Type B pancreatic cell (in vitro differentiated cells): ENCODE data around the gene MGAT5B. TPM values are rescaled to one million over a fixed set of nuclear protein-coding genes. Genes with fewer than 3 reads are reported as not detected.

Source experiments
- DNase-seq: peaks from one replicate; pipeline ENCODE4 v3.0.0; 2021; ENCODE audit warnings: mixed read lengths; ENCODE audit not compliant: unreplicated experiment; ENCODE audit errors: extremely low spot score
- H3K27ac Mint-ChIP-seq: 2 replicates; pipeline ENCODE4 v1.8.0; 2021; ENCODE audit warnings: mild to moderate bottlenecking, mixed read lengths
- H3K27me3 Mint-ChIP-seq: 2 replicates; pipeline ENCODE4 v1.8.0; 2021; ENCODE audit warnings: mixed read lengths
- H3K36me3 Mint-ChIP-seq: 2 replicates; pipeline ENCODE4 v1.8.0; 2021; ENCODE audit warnings: mixed read lengths
- H3K4me1 Mint-ChIP-seq: one replicate; pipeline ENCODE4 v1.8.0; 2021; ENCODE audit warnings: mixed read lengths; ENCODE audit not compliant: unreplicated experiment
- H3K4me3 Mint-ChIP-seq: 2 replicates; pipeline ENCODE4 v1.8.0; 2021; ENCODE audit warnings: mild to moderate bottlenecking, mixed read lengths
- H3K9me3 Mint-ChIP-seq: 2 replicates; pipeline ENCODE4 v1.8.0; 2021; ENCODE audit warnings: mixed read lengths
- total RNA-seq: library from RNA; stranded (reverse); gene quantifications from 2 replicates; pipeline ENCODE4 v1.2.1, GENCODE V29; 2021; ENCODE audit warnings: low replicate concordance
- TF ChIP-seq, protein P1 (sequence below): fragments of 200-600 bp; sonication (generic); conservative IDR thresholded peaks from 2 replicates; pipeline ENCODE4 v1.5.0; 2021; ENCODE audit warnings: antibody characterized with exemption, mild to moderate bottlenecking

MGAT5B gene
- total RNA-seq, 1 donor from 2014 or later: 15.9 TPM

DNA sequence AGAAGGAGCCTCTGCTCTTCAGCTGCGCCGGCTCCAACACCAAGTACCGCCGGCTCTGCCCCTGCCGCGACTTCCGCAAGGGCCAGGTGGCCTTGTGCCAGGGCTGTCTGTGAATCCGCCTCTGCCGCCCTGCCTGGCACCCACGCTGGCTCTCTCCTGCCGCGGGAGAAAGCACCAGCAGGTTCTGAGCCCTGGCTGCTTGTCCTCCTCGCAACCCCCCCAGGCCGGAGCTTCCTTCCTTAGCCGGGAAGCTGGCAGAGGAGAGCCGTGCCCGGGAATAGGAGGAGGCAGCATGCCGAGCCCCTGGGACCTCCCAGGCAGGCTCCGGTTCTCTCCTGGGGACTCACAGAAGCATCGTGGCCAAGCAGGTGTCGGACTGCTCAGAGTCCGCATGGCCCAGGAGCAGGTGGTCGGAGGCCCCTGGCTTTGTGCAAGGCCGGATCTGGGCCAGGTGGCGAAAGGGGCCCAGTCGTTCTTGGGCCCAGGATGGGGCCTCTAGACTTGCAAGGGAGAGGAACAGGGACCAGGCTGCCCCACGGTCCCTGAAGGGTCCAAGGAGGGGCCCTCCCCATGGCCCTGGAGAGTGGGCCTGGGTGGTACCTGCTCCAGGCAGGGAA lies 80.6 kb downstream of the MGAT5B start:
- TF ChIP-seq, protein P1, sequence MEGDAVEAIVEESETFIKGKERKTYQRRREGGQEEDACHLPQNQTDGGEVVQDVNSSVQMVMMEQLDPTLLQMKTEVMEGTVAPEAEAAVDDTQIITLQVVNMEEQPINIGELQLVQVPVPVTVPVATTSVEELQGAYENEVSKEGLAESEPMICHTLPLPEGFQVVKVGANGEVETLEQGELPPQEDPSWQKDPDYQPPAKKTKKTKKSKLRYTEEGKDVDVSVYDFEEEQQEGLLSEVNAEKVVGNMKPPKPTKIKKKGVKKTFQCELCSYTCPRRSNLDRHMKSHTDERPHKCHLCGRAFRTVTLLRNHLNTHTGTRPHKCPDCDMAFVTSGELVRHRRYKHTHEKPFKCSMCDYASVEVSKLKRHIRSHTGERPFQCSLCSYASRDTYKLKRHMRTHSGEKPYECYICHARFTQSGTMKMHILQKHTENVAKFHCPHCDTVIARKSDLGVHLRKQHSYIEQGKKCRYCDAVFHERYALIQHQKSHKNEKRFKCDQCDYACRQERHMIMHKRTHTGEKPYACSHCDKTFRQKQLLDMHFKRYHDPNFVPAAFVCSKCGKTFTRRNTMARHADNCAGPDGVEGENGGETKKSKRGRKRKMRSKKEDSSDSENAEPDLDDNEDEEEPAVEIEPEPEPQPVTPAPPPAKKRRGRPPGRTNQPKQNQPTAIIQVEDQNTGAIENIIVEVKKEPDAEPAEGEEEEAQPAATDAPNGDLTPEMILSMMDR: no peak
- H3K9me3 Mint-ChIP-seq: no peaks in the 10 kb centered on the region
- no peak for DNase-seq
- no peak overlapping the region for H3K27ac Mint-ChIP-seq
- H3K36me3 Mint-ChIP-seq: no peaks in the 10 kb centered on the region
- no peak overlapping the region for H3K4me3 Mint-ChIP-seq
- peaks cover 8% of the 10 kb centered on the region for H3K4me1 Mint-ChIP-seq
- peaks cover 12% of the 10 kb centered on the region for H3K27me3 Mint-ChIP-seq

DNA sequence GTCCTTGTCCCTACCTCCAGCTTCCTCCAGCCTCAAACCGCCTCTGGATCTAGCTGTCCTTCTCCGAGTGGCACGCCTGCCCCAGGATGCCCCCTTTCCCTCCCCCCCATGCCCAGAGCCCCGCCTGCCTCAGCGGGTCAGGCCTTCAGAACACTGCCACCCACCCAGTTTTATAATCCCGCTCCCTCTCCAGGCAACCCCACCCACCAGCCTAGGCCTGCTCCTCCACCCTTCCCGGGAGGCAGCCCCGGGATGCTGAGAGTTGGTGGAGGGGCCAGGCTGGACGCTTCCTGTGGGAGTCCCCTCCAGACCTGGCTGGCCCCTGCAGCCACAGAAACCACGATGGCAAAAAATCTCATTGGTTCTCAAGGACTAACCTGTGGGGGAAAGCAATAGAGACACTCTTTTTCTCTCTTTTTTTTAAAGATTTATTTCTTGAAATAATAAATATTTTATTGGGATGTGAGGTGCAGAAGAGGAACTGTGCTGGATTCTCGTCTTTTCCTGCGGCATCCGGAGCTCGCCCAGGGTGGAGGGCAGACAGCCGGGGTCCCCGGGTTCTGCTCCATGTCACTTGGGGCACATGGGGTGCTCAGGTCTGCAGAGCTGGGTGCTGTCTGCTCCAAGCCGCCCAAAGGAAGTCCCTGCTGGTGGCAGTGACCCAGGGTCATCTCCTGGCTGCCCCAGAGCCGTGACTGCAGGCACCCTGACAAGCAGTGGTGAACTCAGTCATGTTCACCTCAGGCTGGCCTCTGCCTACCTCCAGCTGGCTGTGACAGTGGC lies 81.9 kb downstream of the MGAT5B start:
- Mint-ChIP-seq H3K27ac (no peak overlapping the region), H3K4me1 (peaks cover 7% of the 10 kb centered on the region), H3K4me3 (no peak overlapping the region), H3K36me3 (no peaks in the 10 kb centered on the region), H3K27me3 (peaks cover 10% of the 10 kb centered on the region), H3K9me3 (no peaks in the 10 kb centered on the region)
- TF ChIP-seq, protein P1: no peak
- no peak for DNase-seq

DNA sequence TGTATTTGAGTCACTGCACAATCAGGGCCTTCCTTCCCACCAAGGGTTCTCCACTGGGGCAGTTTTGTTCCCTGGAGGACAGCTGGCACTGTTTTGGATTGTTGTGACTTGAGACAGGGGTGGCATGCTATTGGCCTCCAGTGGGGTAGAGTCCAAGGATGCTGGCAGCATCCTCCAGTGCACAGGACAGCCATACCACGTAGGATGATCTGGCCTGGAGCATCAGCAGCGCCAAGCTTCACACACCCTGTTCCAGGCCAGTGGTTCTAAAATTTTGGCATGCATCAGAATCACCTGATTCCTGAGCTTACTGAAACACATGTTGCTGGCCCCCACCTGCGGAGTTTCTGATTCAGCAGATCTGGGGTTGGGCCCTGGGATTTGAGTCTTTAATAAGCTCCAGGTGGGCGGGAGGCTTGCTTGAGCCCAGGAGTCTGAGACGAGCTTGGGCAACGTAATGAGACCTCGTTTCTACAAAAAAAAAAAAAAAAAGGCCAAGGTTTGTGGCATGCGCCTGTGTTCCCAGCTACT lies 83.2 kb downstream of the MGAT5B start:
- Mint-ChIP-seq H3K4me3 (no peak overlapping the region), H3K36me3 (no peaks in the 10 kb centered on the region), H3K27me3 (peaks cover 10% of the 10 kb centered on the region), H3K9me3 (no peaks in the 10 kb centered on the region), H3K4me1 (peaks cover 7% of the 10 kb centered on the region), H3K27ac (no peak overlapping the region)
- no peak for DNase-seq
- TF ChIP-seq, protein P1: no peak

DNA sequence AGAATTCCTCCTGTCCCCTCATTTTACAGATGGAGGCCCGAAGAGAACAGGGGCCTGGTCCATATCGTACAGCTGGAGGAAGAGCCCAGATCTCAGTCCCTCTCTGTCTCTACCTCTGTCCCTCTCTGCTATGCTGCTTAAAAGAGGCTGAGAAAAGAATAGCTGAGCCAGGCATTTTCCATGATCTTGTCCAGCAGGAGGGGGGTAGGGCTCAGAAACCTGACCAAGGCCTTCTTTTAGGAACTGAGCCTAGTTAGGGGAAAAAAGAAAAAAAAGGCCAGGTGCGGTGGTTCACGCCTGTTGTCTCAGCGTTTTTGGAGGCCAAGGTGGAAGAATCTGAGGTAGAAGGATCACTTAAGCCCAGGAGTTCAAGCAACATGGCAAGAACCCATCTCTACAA lies 84.2 kb downstream of the MGAT5B start:
- Mint-ChIP-seq H3K4me3 (no peak overlapping the region), H3K36me3 (no peaks in the 10 kb centered on the region), H3K4me1 (peaks cover 7% of the 10 kb centered on the region), H3K27me3 (peaks cover 13% of the 10 kb centered on the region), H3K27ac (no peak overlapping the region), H3K9me3 (no peaks in the 10 kb centered on the region)
- no peak for DNase-seq
- TF ChIP-seq, protein P1: no peak

DNA sequence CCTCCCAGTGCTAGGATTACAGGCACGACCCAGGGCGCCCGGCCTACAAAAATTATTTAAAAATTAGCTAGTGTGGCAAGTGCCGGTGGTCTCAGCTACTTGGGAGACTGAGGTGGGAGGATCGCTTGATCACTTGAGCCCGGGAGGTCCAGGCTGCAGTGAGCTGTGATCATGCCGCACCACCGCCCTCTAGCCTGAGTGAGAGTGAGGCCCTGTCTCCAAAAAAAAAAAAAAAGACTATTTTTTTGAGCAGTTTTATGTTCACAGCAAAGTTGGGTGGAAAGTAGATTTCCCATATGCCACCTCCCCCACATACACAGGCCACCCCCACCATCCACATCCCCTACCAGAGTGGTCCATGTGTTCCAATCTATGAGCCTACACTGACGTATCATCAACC lies 84.9 kb downstream of the MGAT5B start:
- Mint-ChIP-seq H3K27ac (no peak overlapping the region), H3K4me1 (peaks cover 7% of the 10 kb centered on the region), H3K4me3 (no peak overlapping the region), H3K27me3 (peaks cover 18% of the 10 kb centered on the region), H3K9me3 (no peaks in the 10 kb centered on the region), H3K36me3 (no peaks in the 10 kb centered on the region)
- TF ChIP-seq, protein P1: no peak
- no peak for DNase-seq
